ENCODE measurements around the gene CWC25. TPM values are rescaled to one million over a fixed set of nuclear protein-coding genes. Genes with fewer than 3 reads are reported as not detected.
A peak's percentile ranks its signal among the peaks of the same experiment; 100 is the strongest.

CWC25 gene
- total and polyA plus RNA-seq, 9 of the 15 experiments (the other 6 are each of a cell fraction or from before 2014, with no cell fraction given), result 16.5 to 27.4 (median 23.0) TPM

DNA sequence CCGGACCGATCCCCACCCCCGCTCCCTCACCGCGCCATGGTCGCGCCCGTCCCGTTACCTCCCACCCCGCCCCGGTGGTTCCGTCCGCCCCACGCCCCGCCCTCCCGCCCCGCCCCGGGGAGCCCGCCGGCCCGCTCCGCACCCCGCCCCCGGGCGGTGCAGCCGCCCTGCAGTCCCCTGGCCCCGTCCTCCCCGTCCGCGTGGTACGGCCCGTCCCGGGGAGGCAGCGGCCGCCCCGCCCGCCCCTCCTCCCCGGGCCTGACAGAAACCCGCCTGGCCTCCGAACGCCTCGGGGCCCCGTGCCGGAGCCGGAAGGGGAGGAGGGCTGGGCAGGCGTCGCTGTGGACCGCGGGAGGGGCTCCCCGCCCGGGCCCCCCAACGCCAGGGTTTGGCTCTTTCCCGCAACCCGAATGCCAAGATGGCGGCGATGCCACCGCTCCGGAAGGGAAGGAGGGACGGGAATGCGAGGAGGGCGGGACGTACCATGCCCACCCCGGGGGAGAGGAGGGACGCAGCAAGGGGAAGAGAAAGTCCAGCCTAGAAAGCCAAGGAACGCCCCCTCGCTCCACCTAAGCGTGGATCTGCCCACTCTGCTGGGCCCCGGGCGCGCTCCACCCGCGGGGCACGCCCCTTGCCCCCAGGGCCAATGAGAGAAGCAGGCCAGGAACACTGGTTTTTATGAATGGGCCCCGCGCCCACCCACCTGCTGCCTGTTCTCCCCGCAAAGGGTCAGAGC is 25.5 kb downstream of the CWC25 start, which contains the start of gene PIP4K2B (continued):
- peak; percentile 98 for TF ChIP-seq JUND (IDR thresholded peaks at IDR 0.05; ENCODE audit: borderline replicate concordance, low read depth, low read length)
- no peak; the same call in 2 of the 3 replicates for TF ChIP-seq JUND (tag; IDR thresholded peaks at IDR 0.05; ENCODE audit: borderline replicate concordance, low read depth, low read length)
- no peak for TF ChIP-seq ATF2 (CRISPR knock-in tag; IDR thresholded peaks at IDR 0.05)
- no peak for TF ChIP-seq ZNF766 (CRISPR knock-in tag; conservative IDR thresholded peaks at IDR 0.05)
- no peak for TF ChIP-seq SRSF9 (IDR thresholded peaks at IDR 0.05; ENCODE audit: borderline replicate concordance, low read depth, low read length)
- no peak for TF ChIP-seq HDAC3 (IDR thresholded peaks at IDR 0.05; ENCODE audit: borderline replicate concordance, partially characterized antibody)
- 0 out of 2 replicates have a peak, but pooled peaks have one; percentile 49 for TF ChIP-seq ZBTB17 (CRISPR knock-in tag; IDR thresholded peaks at IDR 0.05)
- TF ChIP-seq, protein P1, sequence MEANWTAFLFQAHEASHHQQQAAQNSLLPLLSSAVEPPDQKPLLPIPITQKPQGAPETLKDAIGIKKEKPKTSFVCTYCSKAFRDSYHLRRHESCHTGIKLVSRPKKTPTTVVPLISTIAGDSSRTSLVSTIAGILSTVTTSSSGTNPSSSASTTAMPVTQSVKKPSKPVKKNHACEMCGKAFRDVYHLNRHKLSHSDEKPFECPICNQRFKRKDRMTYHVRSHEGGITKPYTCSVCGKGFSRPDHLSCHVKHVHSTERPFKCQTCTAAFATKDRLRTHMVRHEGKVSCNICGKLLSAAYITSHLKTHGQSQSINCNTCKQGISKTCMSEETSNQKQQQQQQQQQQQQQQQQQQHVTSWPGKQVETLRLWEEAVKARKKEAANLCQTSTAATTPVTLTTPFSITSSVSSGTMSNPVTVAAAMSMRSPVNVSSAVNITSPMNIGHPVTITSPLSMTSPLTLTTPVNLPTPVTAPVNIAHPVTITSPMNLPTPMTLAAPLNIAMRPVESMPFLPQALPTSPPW (CRISPR knock-in tag; IDR thresholded peaks at IDR 0.05), result peak; percentile 96
- TF ChIP-seq NR1H2 (CRISPR knock-in tag; IDR thresholded peaks at IDR 0.05), result no peak
- TF ChIP-seq PREB (CRISPR knock-in tag; IDR thresholded peaks at IDR 0.05), result no peak
- TF ChIP-seq CBFB (CRISPR knock-in tag; IDR thresholded peaks at IDR 0.05), result no peak
- no peak for TF ChIP-seq BRD4 (IDR thresholded peaks at IDR 0.05)
- TF ChIP-seq, protein P2, sequence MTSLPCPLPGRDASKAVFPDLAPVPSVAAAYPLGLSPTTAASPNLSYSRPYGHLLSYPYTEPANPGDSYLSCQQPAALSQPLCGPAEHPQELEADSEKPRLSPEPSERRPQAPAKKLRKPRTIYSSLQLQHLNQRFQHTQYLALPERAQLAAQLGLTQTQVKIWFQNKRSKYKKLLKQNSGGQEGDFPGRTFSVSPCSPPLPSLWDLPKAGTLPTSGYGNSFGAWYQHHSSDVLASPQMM (CRISPR knock-in tag; IDR thresholded peaks at IDR 0.05), result no peak
- no peak for TF ChIP-seq RAD21 (CRISPR knock-in tag; conservative IDR thresholded peaks at IDR 0.05 in 1 of 2, IDR thresholded peaks at IDR 0.05 in 1 of 2)
- no peak for TF ChIP-seq KDM1A (IDR thresholded peaks at IDR 0.05)
- TF ChIP-seq, protein P3, sequence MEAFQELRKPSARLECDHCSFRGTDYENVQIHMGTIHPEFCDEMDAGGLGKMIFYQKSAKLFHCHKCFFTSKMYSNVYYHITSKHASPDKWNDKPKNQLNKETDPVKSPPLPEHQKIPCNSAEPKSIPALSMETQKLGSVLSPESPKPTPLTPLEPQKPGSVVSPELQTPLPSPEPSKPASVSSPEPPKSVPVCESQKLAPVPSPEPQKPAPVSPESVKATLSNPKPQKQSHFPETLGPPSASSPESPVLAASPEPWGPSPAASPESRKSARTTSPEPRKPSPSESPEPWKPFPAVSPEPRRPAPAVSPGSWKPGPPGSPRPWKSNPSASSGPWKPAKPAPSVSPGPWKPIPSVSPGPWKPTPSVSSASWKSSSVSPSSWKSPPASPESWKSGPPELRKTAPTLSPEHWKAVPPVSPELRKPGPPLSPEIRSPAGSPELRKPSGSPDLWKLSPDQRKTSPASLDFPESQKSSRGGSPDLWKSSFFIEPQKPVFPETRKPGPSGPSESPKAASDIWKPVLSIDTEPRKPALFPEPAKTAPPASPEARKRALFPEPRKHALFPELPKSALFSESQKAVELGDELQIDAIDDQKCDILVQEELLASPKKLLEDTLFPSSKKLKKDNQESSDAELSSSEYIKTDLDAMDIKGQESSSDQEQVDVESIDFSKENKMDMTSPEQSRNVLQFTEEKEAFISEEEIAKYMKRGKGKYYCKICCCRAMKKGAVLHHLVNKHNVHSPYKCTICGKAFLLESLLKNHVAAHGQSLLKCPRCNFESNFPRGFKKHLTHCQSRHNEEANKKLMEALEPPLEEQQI (IDR thresholded peaks at IDR 0.05), result no peak
- TF ChIP-seq ZC3H11A (IDR thresholded peaks at IDR 0.05; ENCODE audit: low read depth, low read length), result no peak
- TF ChIP-seq RBM22 (IDR thresholded peaks at IDR 0.05; ENCODE audit: low read depth, low read length, poor library complexity, severe bottlenecking), result peak; percentile 80
- no peak for TF ChIP-seq RBM14 (IDR thresholded peaks at IDR 0.05; ENCODE audit: borderline replicate concordance, insufficient read depth, low read depth, low read length)
- TF ChIP-seq KAT7 (CRISPR knock-in tag; IDR thresholded peaks at IDR 0.05; ENCODE audit: borderline replicate concordance), result 0 out of 2 replicates have a peak, but pooled peaks have one; percentile 52

All from K562 (cell line).